AG08396 (cell line): ENCODE results near the gene SMIM21.

Source experiments
- DNase-seq: peaks from one replicate; pipeline ENCODE4 v3.0.0; 2012; ENCODE audit warnings: low spot score, mixed read lengths

The SMIM21 gene

DNA sequence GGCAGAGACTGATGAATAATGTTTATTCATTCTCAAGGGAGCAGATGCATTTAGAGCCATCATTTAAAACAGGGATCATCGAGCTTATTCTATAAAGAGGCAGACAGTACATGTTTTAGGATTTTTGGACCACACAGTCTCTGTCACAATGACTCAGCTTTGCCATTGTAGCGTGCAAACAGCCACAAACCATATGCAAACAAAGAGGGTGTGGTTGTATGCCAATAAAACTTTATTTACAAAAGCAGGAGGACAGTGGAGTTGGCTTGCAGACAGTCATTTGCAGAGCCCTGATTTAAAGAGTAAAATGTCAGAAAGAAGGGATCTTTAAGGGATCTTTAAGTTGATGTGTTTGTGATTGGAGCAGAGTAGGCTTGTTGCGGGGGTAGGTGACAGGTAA, 51.5 kb downstream of the SMIM21 start:
- DNase-seq = no peak

DNA sequence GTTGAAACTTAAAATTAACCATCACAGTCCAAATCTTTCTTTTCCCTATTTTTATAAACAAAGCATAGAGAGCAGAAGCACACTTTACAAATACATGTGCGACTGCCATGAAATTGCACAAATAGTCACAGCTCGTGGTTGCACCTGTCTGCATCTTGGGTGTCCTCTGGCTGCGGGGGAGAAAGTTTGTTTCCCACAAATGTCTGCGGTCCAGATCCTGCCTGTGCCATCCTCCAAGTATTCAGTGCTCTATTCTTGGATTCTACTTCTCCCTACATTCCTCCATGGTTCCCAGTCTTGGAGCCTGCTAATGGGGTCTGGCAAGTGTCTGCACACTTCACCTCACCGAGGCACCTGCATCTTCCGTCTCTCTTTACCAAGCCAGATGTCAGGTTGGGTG, 52.2 kb downstream of the SMIM21 start:
- no peak for DNase-seq

DNA sequence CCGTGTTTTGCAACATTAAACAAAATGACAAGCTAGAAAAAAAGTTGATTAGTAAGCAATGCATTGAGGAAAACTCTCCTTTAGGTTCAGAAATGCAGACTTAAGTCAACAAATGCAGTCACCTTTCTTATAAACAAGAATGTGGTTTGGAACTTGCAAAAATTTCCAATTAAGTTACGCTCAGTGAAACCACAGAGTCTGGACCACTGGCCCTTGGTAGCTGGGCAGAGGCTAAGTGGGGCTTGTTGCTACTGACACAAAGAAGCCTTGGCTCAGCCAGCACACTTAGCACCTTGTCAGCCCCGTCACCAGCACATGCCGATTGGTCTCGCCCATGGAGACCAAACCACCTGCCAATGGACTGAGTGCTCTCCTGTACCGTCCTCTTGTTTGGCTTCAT, 53.0 kb downstream of the SMIM21 start:
- no peak for DNase-seq

DNA sequence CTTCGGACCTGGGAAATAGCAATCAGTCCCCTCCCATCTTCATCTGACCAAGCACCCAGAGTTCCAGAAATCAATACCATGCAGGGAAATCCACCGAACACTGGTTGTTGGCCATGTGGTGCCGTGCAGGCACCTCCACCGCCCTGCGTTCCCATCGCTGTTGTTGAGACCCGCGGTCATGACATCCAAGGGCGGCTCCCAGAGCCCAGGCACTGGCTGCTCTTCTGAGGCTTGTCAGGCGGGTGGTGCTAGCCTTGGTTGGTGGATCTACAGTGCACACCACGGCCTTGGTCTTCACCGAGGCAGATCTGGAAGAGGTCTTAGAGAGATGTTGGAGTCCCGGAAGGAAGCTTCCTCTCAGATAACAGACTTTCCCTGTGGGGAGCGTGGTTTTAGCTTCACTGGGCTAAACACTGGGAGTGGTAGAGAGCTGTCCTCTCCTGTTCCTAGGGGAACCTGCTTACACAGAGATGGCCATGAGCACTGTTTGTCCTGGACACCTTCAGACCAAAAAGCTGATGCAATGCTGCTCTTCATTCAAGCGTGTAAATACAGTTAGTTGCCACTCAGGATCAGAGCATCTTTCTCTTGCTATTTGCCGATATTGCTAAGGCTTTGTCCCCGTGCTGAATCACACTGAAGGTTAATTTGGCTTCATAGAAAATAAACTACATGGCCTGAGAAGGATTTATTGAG, 58.3 kb downstream of the SMIM21 start:
- no peak for DNase-seq

DNA sequence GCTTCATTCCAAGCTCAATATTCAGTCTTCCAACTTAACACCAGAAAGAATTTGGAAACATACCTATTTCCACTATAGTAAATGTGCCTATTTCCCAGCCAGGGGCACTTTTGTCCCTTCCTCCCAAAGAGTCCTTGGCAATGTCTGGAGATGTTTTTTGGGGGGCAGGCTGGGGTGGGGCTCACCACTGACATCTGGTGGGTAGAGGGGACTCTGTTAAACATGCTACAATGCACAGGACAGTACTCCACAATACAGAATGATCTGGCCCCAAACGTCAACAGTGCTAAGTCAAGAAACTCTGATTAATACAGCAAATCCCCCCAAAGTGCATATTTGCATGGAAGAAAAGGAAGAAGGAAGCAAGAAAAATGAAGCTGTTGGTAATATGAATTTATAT, 61.7 kb downstream of the SMIM21 start:
- DNase-seq = no peak

DNA sequence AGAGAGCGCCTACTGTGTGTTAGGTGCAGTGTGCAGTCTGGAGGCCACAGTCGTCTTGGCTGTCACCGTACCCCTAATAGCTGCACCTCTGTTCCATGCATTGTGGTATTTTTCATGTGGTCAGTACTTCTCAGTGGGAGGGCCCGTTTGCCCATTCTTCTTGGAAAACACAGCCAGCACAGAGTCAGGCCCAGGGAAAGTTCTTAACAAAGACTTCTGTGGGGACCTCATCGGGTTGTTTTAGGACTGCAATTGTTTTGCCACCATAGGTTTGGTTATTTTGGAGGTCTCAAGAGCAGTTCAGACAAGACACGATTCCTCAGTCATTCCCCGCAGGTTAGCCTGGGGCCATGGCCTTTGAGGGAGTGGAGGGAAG, 62.3 kb downstream of the SMIM21 start:
- no peak for DNase-seq

DNA sequence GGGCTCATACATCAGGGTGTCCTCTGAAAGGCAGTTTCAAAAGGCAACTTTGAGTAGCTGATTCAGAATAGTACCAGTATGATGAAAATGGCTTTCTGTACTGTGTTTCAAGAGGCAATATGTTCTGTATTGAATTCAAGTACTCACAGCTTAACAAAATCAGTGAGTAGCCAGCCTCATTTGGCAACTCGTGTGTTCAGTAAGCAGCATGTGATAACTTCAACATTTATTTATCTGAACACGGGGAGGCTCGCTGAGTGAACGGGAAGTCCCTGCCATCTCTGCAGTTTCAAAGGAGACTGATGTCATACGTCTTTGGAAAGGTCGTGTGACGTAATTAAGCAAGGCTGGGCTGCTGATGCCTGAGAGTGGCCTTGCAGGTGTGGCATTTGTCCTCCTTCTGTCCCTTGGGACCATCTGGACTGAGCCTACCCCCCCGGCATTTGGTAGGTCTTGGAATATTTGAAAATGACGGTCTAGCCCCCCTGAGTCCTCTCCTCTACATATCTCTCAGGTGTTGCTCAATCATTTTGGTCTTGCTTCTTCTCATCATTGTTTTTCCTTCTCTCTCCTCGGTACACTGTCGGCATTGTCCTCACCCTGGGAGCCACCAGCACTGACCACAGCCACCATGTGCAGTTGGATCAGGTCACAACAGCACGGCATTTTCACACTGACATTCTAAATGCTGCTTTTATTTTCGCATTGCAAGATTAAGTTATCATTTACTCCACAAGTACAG, 62.8 kb downstream of the SMIM21 start:
- DNase-seq = no peak

DNA sequence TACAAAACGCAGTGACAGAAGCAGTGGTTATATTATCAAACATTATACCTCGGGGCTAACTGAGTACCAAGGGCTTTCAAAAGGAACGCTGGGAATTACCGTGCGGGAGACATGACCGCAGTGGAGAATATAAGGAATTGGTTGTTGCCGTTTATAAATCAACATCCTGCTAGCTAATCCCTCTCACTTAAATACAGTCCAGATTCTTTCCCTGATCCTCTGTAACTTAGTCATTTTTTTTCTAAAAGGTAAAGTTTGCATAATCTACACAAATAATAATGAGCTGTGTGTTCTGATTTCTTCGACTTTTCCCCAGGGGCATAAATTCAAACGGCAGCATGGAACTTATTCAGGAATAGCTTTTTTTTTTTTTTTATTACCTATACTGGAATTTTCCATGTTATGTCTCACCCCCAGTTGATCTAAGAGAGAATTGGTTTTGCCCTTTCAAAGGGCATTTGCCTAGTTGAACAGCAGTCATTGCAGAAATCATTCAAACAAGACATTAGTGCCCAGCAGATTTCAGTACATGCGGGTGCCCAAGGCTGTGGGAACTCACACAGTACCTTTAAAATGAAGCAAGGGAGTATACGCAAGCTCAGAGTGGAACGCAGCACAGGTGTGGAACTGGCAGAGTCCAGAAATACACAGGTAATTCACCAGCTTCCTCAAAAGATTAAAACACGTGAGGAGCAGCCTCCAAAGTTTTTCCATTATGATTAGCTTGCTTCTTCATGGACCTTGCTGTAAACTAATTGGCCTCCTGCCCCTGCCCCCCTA, 63.9 kb downstream of the SMIM21 start:
- no peak for DNase-seq

DNA sequence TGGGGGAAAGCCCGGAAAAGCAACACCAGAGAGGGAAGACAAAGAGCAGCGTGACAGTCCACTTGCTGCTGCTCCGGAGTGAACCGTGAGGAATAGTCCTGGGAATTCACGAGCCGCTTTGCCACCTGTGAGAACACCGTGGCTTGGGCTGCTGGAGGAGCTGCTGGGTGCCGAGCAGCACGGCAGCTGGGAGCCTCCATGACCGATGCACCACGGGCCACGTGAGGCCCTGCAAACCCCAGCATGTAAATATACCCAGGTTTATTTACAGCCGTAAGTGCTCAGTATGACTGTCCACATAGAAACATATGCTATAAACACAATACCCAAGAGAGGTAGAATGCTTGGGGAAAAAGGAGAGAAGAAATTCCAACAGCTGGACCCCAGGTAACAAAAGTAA, 65.1 kb downstream of the SMIM21 start:
- no peak for DNase-seq

DNA sequence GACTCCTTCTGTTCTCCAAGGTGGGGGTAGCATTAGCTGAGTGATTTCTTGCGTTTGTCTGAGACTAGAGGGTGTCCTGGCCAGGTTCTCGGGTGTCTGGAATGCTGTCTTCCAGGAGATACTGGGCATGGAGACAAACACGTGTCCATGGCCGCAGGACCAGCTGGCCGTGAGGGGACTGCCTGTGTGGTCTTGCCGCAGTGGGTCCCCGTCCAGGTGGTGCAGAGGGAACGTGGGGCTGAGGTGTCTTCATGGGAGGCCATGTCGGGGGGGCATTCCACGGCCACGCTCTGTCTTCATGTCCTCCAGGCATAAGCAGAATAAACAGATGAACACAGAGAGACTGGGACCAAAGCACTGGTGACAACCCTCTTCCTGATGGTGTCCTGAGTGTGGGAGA, 66.6 kb downstream of the SMIM21 start:
- DNase-seq = no peak

DNA sequence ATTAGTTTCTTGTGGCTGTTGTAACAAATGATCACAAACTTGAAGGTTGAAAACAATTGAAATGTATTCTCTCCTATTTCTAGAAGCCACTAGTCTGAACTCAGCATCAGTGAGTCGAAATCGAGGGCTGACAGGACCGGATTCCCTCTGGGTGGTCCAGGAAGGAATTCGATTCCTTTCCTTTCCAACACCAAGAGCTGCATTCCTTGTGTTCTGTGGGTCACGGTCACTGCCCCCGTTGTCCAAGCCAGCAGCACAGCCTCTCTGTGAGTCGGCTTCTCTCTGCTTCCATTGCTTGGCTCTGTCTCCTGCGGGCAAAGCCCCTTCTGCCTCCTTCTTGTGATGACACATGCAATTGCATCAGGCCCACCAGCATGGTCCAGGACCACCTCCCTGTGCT, 67.3 kb downstream of the SMIM21 start:
- no peak for DNase-seq
